B cell (primary cell): ENCODE data around the gene SLC38A1. TPM values are rescaled to one million over a fixed set of nuclear protein-coding genes. Genes with fewer than 3 reads are reported as not detected.
A peak's percentile ranks its signal among the peaks of the same experiment; 100 is the strongest.

Source experiments
- ATAC-seq: fragments of 200-7000 bp; cut with Tn5 transposase; one replicate; pipeline ENCODE4 v1.10.0; 2021; ENCODE audit warnings: low read depth, mild to moderate bottlenecking, moderate number of reproducible peaks, moderate library complexity
- CTCF ChIA-PET: fragments of 350-600 bp; sonication (Branson Sonifier 250); formaldehyde crosslinking; loops from one replicate; lab custom pipeline; 2021; ENCODE audit warnings: antibody characterized with exemption, inconsistent platforms; lab: Charles Lee
- POLR2A ChIA-PET: fragments of 350-600 bp; sonication (Branson Sonifier 250); formaldehyde crosslinking; loops from one replicate; lab custom pipeline; 2021; ENCODE audit warnings: antibody characterized with exemption; lab: Charles Lee
- DNase-seq: peaks from one replicate; pipeline ENCODE4 v3.0.0; 2013
- H2AFZ ChIP-seq: 2 replicates; pipeline ENCODE4 v1.6.1; 2012; ENCODE audit warnings: mild to moderate bottlenecking, low read depth, low read length; ENCODE audit not compliant: insufficient read depth, poor library complexity, severe bottlenecking
- H3K27ac ChIP-seq, 2 donors: 1 replicate in 1 of 2; 2 replicates in 1 of 2; pipeline ENCODE4 v1.5.1; 2012 to 2013; ENCODE audit warnings: low read length in 2 of 2, mild to moderate bottlenecking in 2 of 2, moderate library complexity in 1 of 2
- H3K27me3 ChIP-seq, 4 experiments: fragments of 200-600 bp in 1 of 4; sonication (generic) in 1 of 4; replicated peaks in 1 of 4; 1 replicate in 2 of 4; 2 replicates in 2 of 4; pipeline versions ENCODE4 v1.6.1 to v1.7.0; 2013 to 2016; ENCODE audit warnings: low read length in 3 of 4, mild to moderate bottlenecking in 2 of 4, mixed read lengths in 1 of 4, moderate library complexity in 1 of 4; ENCODE audit not compliant: insufficient read depth in 4 of 4, control insufficient read depth in 3 of 4; ENCODE audit errors: control extremely low read depth in 1 of 4
- H3K36me3 ChIP-seq, 2 experiments: replicated peaks in 1 of 2; 1 replicate in 1 of 2; 2 replicates in 1 of 2; pipeline versions ENCODE4 v1.6.1 to v1.7.1; 2013; ENCODE audit warnings: low read length in 1 of 2; ENCODE audit not compliant: insufficient read depth in 2 of 2, control insufficient read depth in 1 of 2; ENCODE audit errors: control extremely low read depth in 1 of 2, extremely low read depth in 1 of 2
- H3K4me1 ChIP-seq, 2 donors: fragments of 200-600 bp in 1 of 2; sonication (generic) in 1 of 2; 1 replicate in 1 of 2; 2 replicates in 1 of 2; pipeline versions ENCODE4 v1.5.1 to v1.6.1; 2013 to 2017; ENCODE audit warnings: low read length in 2 of 2; ENCODE audit not compliant: control insufficient read depth in 2 of 2, insufficient read depth in 2 of 2
- H3K4me2 ChIP-seq: replicated peaks from 2 replicates; pipeline ENCODE3; 2012; ENCODE audit warnings: mild to moderate bottlenecking, low read depth, low read length; ENCODE audit not compliant: poor library complexity, severe bottlenecking
- H3K4me3 ChIP-seq, 5 experiments: fragments of 200-600 bp in 1 of 5; sonication (generic) in 1 of 5; 1 replicate in 3 of 5; 2 replicates in 2 of 5; pipeline versions ENCODE4 v1.5.1 to v1.7.0; 2011 to 2016; ENCODE audit warnings: low read length in 4 of 5, mild to moderate bottlenecking in 4 of 5, low read depth in 2 of 5, control low read depth in 1 of 5, moderate library complexity in 1 of 5; ENCODE audit not compliant: insufficient read depth in 1 of 5; ENCODE audit errors: control extremely low read depth in 1 of 5, extremely low read depth in 1 of 5
- H3K79me2 ChIP-seq: fragments of 200-600 bp; sonication (generic); one replicate; pipeline ENCODE4 v1.6.0; 2016; ENCODE audit warnings: low read length; ENCODE audit not compliant: control insufficient read depth, insufficient read depth
- H3K9ac ChIP-seq: fragments of 200-600 bp; sonication (generic); 2 replicates; pipeline ENCODE4 v1.6.1; 2017; ENCODE audit warnings: mild to moderate bottlenecking, low read length, moderate library complexity
- H3K9me3 ChIP-seq, 3 donors: one replicate each; pipeline versions ENCODE4 v1.6.1 to v1.7.1; 2013; ENCODE audit warnings: low read length in 2 of 3; ENCODE audit not compliant: control insufficient read depth in 2 of 3, insufficient read depth in 1 of 3; ENCODE audit errors: control extremely low read depth in 1 of 3
- H4K20me1 ChIP-seq: 2 replicates; pipeline ENCODE4 v1.6.0; 2012; ENCODE audit warnings: mild to moderate bottlenecking, low read length; ENCODE audit not compliant: insufficient read depth, control insufficient read depth, poor library complexity, severe bottlenecking
- H3K27ac Mint-ChIP-seq: one replicate; pipeline ENCODE4 v1.8.0; 2021; ENCODE audit warnings: mixed read lengths
- H3K27me3 Mint-ChIP-seq: one replicate; pipeline ENCODE4 v1.8.0; 2021; ENCODE audit warnings: mixed read lengths
- H3K4me1 Mint-ChIP-seq: one replicate; pipeline ENCODE4 v1.8.0; 2021; ENCODE audit warnings: mixed read lengths
- H3K4me3 Mint-ChIP-seq: one replicate; pipeline ENCODE4 v1.8.0; 2021; ENCODE audit warnings: mixed read lengths
- H3K9me3 Mint-ChIP-seq: one replicate; pipeline ENCODE4 v1.8.0; 2022; ENCODE audit warnings: mixed read lengths; ENCODE audit not compliant: insufficient read depth
- EZH2 ChIP-seq: IDR thresholded peaks from 2 replicates; pipeline ENCODE4 v1.6.1; 2012; ENCODE audit warnings: borderline replicate concordance, low read depth, mild to moderate bottlenecking, moderate library complexity, low read length; ENCODE audit not compliant: insufficient read depth, poor library complexity, severe bottlenecking
- WGBS: methylation state at CpG from one replicate; pipeline ENCODE4 v1.1.5; 2013; ENCODE audit warnings: missing lambda C conversion rate; ENCODE audit not compliant: insufficient coverage; 5-methylcytosine and 5-hydroxymethylcytosine counted together
- intact Hi-C: fragments of 100-400 bp; cut with micrococcal nuclease; formaldehyde crosslinking; loops from one replicate; pipeline ENCODE4 v1.10.0; 2022
- polyA plus RNA-seq: library from polyadenylated mRNA; depleted of rRNA; stranded (reverse); fragments of >200 nt; gene quantifications from 2 replicates; pipeline ENCODE4 v1.2.3, GENCODE V29; 2012
- total RNA-seq, 2 donors: library from RNA; stranded (reverse); fragments of 120-200 nt in 1 of 2; gene quantifications; 1 replicate in 1 of 2; 2 replicates in 1 of 2; pipeline versions ENCODE4 v1.2.3 to v1.2.4, GENCODE V29; 2013 to 2022
- TF ChIP-seq, protein P1 (sequence below): fragments of 200-600 bp; IDR thresholded peaks from one replicate; pipeline ENCODE4 v1.8.0; 2022; ENCODE audit warnings: antibody characterized with exemption, mild to moderate bottlenecking

SLC38A1 gene
- total and polyA plus RNA-seq, 2 donors (not counting 1 experiment from before 2014, with no cell fraction given): 38.1 to 205 TPM

DNA sequence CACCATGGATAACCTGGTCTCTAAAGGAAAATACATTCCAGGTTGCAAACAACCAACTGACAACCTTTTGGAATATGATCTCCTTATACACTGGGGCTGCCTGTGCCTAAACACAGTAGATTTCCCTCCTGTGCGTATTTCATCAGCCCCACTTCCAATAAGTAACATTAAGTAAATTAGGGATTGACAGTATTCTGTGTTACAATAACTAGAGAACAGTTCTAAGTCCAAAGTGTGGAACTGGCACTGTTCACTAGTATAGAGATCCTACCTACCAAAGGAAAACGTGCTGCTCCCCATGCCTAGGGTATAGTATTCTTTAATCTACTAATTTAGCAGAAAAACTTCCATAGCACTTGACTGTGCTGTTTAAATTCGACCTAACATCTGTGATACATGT, 82.8 kb downstream of the SLC38A1 start:
- Mint-ChIP-seq H3K27me3 (no peaks in the 10 kb centered on the region), H3K27ac (peak overlapping the region; percentile 51), H3K4me1 (peaks cover 79% of the 10 kb centered on the region), H3K4me3 (no peak overlapping the region), H3K9me3 (peaks cover 3% of the 10 kb centered on the region)
- WGBS: no CpG with 5 or more reads among the region's 3 CpGs
- ChIA-PET CTCF (interaction anchor here (1.1 to 1.4 kb wide), 3 partner anchors 10 to 83 kb away, joined by 3 to 4 read pairs (median 3); partner anchors contain the start of gene SLC38A1), POLR2A (no interaction called here)
- H3K79me2 ChIP-seq: no peaks in the 10 kb centered on the region
- peaks cover 51 to 54% of the 10 kb centered on the region in 2 donors for H3K4me1 ChIP-seq
- ATAC-seq (no peak), DNase-seq (no peak)
- intact Hi-C loops: no loop called here
- peaks cover 2 to 26% of the 10 kb centered on the region in 2 experiments for H3K36me3 ChIP-seq
- no peak for TF ChIP-seq EZH2
- TF ChIP-seq, protein P1, sequence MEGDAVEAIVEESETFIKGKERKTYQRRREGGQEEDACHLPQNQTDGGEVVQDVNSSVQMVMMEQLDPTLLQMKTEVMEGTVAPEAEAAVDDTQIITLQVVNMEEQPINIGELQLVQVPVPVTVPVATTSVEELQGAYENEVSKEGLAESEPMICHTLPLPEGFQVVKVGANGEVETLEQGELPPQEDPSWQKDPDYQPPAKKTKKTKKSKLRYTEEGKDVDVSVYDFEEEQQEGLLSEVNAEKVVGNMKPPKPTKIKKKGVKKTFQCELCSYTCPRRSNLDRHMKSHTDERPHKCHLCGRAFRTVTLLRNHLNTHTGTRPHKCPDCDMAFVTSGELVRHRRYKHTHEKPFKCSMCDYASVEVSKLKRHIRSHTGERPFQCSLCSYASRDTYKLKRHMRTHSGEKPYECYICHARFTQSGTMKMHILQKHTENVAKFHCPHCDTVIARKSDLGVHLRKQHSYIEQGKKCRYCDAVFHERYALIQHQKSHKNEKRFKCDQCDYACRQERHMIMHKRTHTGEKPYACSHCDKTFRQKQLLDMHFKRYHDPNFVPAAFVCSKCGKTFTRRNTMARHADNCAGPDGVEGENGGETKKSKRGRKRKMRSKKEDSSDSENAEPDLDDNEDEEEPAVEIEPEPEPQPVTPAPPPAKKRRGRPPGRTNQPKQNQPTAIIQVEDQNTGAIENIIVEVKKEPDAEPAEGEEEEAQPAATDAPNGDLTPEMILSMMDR: no peak
- no peak overlapping the region for H3K4me3 ChIP-seq
- H3K9ac ChIP-seq: no peak overlapping the region
- H2AFZ ChIP-seq: no peak overlapping the region
- H4K20me1 ChIP-seq: no peaks in the 10 kb centered on the region
- no peaks in the 10 kb centered on the region for H3K9me3 ChIP-seq
- H3K27ac ChIP-seq: peak overlapping the region in 1 of 2 donors; percentile 61
- peak overlapping the region; percentile 56 for H3K4me2 ChIP-seq
- H3K27me3 ChIP-seq: no peaks in the 10 kb centered on the region

DNA sequence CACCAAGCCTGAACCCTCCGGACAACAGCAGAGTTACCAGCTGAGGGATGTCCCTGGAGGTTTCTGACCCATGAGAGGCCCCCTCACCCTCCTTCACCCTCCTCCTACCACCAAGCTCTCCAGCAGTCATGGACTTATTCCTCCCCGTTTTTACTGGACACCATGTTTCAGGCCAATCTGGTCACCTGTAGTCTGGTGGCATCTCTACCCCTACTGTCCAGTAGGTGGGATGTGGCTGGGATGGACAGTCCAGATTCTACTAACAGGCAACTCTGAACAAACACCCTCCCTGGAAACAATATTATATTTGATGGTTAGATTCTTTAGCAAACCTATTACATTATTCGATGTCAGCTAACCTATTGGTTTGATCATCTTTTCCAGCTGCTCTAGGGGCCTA, 83.2 kb downstream of the SLC38A1 start:
- Histone ChIP-seq H2AFZ (no peak overlapping the region), H3K4me1 (peaks cover 53 to 58% of the 10 kb centered on the region in 2 donors), H3K79me2 (no peaks in the 10 kb centered on the region), H3K9me3 (no peaks in the 10 kb centered on the region), H3K9ac (no peak overlapping the region), H3K4me2 (peak overlapping the region; percentile 56), H3K36me3 (peaks cover 2 to 26% of the 10 kb centered on the region in 2 experiments), H3K27ac (peak overlapping the region; percentile 53 to 61), H4K20me1 (no peaks in the 10 kb centered on the region), H3K27me3 (no peaks in the 10 kb centered on the region), H3K4me3 (no peak overlapping the region)
- Mint-ChIP-seq H3K27ac (peak overlapping the region; percentile 51), H3K4me1 (peaks cover 79% of the 10 kb centered on the region), H3K27me3 (no peaks in the 10 kb centered on the region), H3K4me3 (peak overlapping the region; percentile 40), H3K9me3 (peaks cover 3% of the 10 kb centered on the region)
- 92% methylated on average over 1 of the region's 3 CpGs for WGBS
- no peak for TF ChIP-seq EZH2
- TF ChIP-seq, protein P1: no peak
- no peak for ATAC-seq
- ChIA-PET POLR2A (no interaction called here), CTCF (interaction anchor here (1.1 to 1.4 kb wide), 3 partner anchors 10 to 83 kb away, joined by 3 to 4 read pairs (median 3); partner anchors contain the start of gene SLC38A1)
- DNase-seq: no peak
- intact Hi-C loops: no loop called here
